Spinal cord (tissue), 10 donors: ENCODE results near the gene ISYNA1. TPM values are rescaled to one million over a fixed set of nuclear protein-coding genes. Genes with fewer than 3 reads are reported as not detected.

Experiments used
- DNase-seq, 6 donors: peaks; one replicate each; pipeline versions ENCODE4 v3.0.0 to v3.0.0-alpha.2; 2013 to 2015; ENCODE audit warnings: low spot score in 6 of 6, low read depth in 4 of 6
- H3K27ac ChIP-seq: one replicate; pipeline ENCODE4 v1.5.1; 2013; ENCODE audit warnings: low read depth, low read length, control low read depth
- H3K27me3 ChIP-seq: one replicate; pipeline ENCODE4 v1.6.1; 2013; ENCODE audit warnings: low read length; ENCODE audit not compliant: control insufficient read depth, insufficient read depth
- H3K36me3 ChIP-seq: one replicate; pipeline ENCODE4 v1.6.1; 2013; ENCODE audit warnings: low read length; ENCODE audit not compliant: control insufficient read depth, insufficient read depth
- H3K4me1 ChIP-seq: one replicate; pipeline ENCODE4 v1.6.1; 2013; ENCODE audit warnings: low read length; ENCODE audit not compliant: control insufficient read depth, insufficient read depth
- H3K4me3 ChIP-seq: one replicate; pipeline ENCODE4 v1.5.1; 2013; ENCODE audit warnings: low read depth, low read length, control low read depth
- H3K9me3 ChIP-seq: one replicate; pipeline ENCODE4 v1.6.1; 2013; ENCODE audit warnings: low read length; ENCODE audit not compliant: control insufficient read depth, insufficient read depth
- WGBS: methylation state at CpG from one replicate; pipeline ENCODE4 v1.1.5; 2013; ENCODE audit warnings: missing lambda C conversion rate; ENCODE audit not compliant: insufficient coverage; 5-methylcytosine and 5-hydroxymethylcytosine counted together
- polyA plus RNA-seq, 2 donors: library from polyadenylated mRNA; unstranded; fragments of 120-200 nt; gene quantifications; one replicate each; pipeline ENCODE4 v1.2.1, GENCODE V29; 2013; ENCODE audit not compliant: insufficient read length in 2 of 2
- total RNA-seq, 2 donors: library from RNA; depleted of rRNA in 1 of 2; stranded (reverse); fragments of 120-200 nt in 1 of 2; fragments of >200 nt in 1 of 2; gene quantifications; one replicate each; pipeline versions ENCODE4 v1.2.3 to v1.2.4, GENCODE V29; 2013 to 2014
- donor health status: healthy.

ISYNA1 gene
- total and polyA plus RNA-seq, 4 donors: 51.0 to 180 (median 113) TPM

DNA sequence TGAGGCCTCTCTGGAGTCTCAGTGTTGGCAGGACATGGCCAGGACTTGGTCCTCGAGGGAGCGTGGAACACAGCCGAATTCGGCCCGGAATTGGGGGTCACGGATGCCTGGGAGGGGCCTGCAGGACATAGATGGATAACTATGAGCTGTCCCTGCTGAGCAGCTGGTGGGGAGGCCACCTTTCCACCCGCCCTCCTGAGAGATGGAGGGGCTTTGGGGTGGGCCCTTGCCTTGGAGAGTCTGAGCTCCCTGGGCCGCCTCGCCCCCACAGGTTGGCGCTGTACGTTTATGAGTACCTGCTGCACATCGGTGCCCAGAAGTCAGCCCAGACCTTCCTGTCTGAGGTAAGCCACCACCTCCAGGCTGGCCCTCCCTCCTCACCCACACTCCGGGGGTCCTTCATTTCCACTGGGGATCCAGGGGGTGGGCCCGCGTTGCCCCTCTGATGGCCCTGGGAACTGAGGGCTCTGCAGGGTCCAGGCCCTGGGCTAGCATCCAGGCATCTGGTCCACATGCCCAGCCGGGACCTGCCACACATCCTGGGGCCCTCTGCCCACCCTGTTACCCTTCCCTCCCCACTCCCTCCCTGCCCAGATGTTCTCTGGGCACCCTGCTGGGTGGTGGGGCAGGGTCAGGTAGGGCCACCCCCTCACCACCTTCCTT lies 10.7 kb downstream of the ISYNA1 start:
- H3K9me3 ChIP-seq: no peaks in the 10 kb centered on the region
- H3K4me3 ChIP-seq: no peak overlapping the region
- H3K27me3 ChIP-seq: no peaks in the 10 kb centered on the region
- H3K27ac ChIP-seq: no peak overlapping the region
- DNase-seq: no peak
- peaks cover 72% of the 10 kb centered on the region for H3K36me3 ChIP-seq
- WGBS: 83% methylated on average over 15 of the region's 16 CpGs
- H3K4me1 ChIP-seq: peaks cover 84% of the 10 kb centered on the region

DNA sequence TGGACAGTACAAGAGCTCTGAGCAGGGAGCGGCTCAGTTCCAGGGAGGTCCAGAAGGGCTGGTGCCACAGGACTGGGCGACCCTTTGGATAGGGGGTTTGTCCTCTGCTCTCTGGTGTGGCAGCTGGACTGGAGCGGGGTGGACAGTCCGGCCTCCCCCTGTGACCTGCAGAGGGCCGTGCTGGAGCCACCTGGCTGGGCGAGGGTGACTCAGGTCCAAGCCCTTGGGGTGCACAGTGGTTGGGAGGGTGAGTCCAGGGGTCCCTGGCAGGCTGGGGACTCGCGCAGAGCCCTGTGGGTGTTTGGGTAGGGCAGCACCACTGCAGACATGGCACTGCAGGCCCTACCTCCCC lies 11.5 kb downstream of the ISYNA1 start:
- WGBS: 86% methylated on average over 7 of the region's 8 CpGs
- no peak for DNase-seq
- Histone ChIP-seq H3K36me3 (peaks cover 68% of the 10 kb centered on the region), H3K27ac (no peak overlapping the region), H3K4me3 (no peak overlapping the region), H3K9me3 (no peaks in the 10 kb centered on the region), H3K4me1 (peaks cover 83% of the 10 kb centered on the region), H3K27me3 (no peaks in the 10 kb centered on the region)

DNA sequence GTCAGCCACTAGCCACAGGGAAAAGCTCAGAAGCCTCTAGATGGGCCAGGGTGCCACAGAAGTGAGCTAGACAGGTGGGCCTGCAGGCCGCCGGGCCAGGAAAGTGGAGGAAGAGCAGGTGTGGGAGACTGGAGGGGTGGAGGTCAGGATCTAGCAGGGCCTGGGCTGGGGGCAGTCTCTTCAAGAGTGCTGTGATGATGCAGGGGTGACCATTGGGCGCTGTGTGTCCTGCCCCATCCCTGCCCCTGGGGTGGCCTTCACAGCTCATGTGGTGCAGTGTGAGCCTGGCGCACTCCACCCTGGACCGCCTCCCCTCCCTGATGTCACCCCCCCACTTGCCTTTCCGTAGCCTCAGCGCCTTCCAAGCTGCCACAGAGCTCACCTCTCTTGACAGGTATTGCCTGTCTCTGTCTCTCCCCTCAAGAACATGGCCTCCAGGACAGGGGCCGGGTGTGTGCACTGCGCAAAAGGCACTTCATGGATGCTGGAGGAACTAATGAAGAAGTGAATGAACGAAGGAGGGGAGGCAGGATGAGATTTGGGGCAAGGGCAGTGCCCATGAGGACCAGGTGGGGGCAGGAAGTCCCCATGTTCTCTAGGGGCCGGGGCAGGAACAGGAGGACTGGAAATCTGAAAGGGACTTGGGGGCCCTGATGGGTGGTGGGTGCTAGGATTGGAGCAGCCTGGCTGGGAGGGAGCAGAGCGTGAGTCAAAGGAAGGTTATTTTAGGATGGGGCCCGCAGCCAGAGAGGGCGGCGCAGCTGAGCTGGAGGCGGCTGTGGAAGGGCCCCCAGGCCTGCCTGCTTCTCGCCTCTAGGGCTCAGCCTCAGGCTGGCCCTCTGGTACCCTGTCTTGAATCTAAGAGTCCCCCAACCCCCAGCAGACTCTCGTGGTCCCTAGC lies 12.2 kb downstream of the ISYNA1 start:
- DNase-seq: no peak
- WGBS: 85% methylated on average over 12 of the region's 18 CpGs
- Histone ChIP-seq H3K4me1 (peaks cover 84% of the 10 kb centered on the region), H3K4me3 (no peak overlapping the region), H3K36me3 (peaks cover 65% of the 10 kb centered on the region), H3K9me3 (no peaks in the 10 kb centered on the region), H3K27ac (no peak overlapping the region), H3K27me3 (no peaks in the 10 kb centered on the region)

DNA sequence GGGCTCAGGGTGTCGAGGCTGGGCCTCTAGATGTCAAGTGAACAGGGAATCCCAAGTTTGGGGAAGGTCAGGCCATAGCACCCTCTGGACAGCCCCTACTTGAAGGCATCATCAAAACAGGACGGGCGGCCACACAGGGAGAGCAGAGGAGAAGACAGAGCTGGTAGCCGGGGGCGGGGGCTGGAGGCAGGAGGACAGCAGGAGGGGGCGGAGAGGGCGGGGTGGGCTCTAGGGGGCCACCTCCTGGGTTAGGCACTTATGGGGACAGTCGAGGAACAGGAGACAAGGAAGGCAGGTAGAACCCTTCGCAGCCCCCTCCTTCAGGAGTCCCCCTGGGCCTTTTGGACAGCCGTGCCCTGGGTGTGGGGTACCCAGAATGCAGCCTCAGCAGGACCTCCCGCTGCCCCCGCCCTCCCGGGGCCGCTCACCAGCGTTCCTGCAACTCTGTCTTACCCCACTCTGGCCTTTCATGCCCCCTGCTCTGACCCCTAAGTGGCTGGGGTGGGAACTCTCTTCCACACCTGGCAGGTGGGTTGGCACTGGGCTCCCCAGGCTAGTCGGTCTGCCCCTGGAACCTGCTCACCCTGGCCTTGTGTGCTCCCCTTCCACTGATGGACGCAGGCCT lies 12.9 kb downstream of the ISYNA1 start:
- 65% methylated on average over 11 of the region's 17 CpGs for WGBS
- H3K36me3 ChIP-seq: peaks cover 57% of the 10 kb centered on the region
- H3K9me3 ChIP-seq: no peaks in the 10 kb centered on the region
- no peak for DNase-seq
- no peak overlapping the region for H3K4me3 ChIP-seq
- H3K27ac ChIP-seq: no peak overlapping the region
- H3K4me1 ChIP-seq: peaks cover 84% of the 10 kb centered on the region
- no peaks in the 10 kb centered on the region for H3K27me3 ChIP-seq

DNA sequence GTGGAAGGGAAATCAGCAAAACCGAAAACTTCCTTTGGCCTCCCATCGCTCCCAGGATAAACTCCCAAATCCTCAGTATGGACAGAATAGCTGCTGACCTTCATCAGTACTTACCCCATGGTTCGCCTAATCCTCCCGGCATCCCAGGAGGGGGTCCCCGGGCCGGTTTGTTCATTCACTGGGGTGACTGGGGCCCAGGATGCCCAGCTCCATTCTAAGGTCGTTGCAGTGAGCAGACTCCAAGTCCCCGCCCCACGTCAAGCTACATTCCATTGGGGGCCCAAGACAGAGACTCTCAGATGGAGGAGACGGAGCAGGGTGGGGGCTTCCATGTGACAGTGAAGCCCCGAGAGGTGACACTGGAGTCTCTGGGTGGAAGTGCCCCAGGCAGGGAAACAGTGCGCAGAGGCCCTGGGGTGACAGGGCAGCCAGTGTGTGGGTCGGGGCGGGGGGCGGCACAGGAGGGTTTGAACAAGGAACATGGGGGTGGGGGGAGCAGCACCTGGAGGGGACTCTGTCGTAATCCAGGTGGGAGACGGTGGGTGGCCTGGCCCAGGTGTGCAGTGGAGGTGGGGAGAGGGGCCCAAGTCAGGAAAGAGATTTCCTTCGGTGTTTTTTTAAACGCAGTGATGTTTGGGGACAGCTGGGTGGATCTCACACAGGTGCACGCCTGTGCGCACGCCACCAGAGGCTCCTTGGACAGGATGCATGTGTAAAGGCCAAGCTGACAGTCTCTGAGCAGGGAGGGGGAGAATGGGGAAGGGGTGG lies 13.6 kb downstream of the ISYNA1 start:
- H3K27ac ChIP-seq: no peak overlapping the region
- no peak for DNase-seq
- H3K27me3 ChIP-seq: no peaks in the 10 kb centered on the region
- no peak overlapping the region for H3K4me3 ChIP-seq
- WGBS: 69% methylated on average over 22 of the region's 22 CpGs
- peaks cover 53% of the 10 kb centered on the region for H3K36me3 ChIP-seq
- H3K4me1 ChIP-seq: peaks cover 79% of the 10 kb centered on the region
- H3K9me3 ChIP-seq: no peaks in the 10 kb centered on the region

DNA sequence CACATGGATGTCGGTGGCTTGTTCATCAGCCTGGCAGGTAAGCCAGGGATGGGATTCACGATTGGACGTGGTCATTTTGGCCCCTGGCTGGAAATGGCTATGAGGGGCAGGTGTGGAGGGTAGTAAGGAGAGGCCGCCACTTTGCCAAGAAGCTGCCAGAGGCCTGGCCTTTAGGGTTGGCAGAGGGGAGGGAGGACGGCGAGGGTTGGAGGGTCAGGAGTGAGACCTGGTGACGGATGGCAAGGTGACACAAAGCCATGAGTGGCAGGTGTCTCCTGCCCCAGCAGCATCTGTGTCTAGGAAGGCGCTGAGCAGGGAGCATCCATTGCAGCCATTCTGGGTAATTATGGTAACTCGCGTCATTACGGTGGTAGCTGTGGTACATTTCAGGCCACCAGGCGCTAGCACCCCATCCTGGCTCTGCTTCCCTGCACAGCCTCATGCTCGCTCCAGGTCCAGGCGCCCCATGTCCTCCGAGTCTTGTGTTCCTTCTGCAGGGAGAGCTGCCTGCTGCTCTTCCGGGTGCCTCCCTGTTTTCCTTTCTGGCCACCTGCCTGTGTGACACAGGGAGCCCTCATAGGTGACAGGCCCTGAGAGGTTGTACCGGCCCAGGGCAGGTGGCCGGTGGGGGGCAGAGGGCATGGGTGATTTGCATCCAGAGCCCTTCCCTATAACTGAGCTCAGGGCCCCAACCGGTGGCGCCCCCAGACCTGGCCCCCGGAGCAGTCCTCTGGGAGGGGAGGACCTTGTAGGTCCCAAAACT lies 14.5 kb downstream of the ISYNA1 start:
- WGBS: 72% methylated on average over 19 of the region's 21 CpGs
- no peak overlapping the region for H3K4me3 ChIP-seq
- H3K27ac ChIP-seq: no peak overlapping the region
- H3K4me1 ChIP-seq: peaks cover 77% of the 10 kb centered on the region
- no peaks in the 10 kb centered on the region for H3K9me3 ChIP-seq
- no peaks in the 10 kb centered on the region for H3K27me3 ChIP-seq
- no peak for DNase-seq
- H3K36me3 ChIP-seq: peaks cover 53% of the 10 kb centered on the region

DNA sequence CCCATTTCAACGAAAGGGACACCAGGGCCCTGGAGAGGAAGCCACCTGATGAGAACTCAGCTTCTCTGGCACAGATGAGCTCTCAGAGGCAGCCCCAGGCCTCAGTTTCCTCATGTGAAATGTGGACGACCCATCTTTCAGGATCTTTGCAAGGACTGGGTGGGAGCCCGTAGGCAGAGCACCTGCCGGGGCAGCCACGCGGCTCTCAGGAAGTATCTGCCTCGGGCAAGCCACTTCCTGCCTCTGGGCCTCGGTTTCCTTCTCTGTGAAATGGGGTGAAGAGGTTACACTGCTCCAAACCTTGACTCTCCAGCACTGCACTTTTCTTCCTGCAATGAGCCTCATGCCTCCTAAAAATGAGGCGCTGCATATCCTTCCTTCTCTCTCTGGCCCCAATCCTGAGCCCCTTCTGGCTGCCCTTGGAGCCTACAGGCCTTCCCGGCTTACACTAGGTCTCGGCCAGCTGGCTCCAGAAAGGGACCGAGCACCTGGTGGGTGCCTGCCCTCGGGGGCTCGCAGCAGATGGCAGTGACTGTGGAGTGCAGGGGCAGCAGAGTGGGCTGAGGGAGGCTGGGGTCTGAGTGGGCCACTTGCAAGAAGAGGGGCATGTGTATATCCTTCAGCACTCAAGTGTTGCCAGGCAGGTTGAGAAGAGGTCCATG lies 15.3 kb downstream of the ISYNA1 start:
- DNase-seq: peak in 1 of 6 donors; percentile 22
- Histone ChIP-seq H3K36me3 (peaks cover 46% of the 10 kb centered on the region), H3K27me3 (no peaks in the 10 kb centered on the region), H3K27ac (no peak overlapping the region), H3K4me3 (no peak overlapping the region), H3K4me1 (peaks cover 79% of the 10 kb centered on the region), H3K9me3 (no peaks in the 10 kb centered on the region)
- 67% methylated on average over 10 of the region's 14 CpGs for WGBS

DNA sequence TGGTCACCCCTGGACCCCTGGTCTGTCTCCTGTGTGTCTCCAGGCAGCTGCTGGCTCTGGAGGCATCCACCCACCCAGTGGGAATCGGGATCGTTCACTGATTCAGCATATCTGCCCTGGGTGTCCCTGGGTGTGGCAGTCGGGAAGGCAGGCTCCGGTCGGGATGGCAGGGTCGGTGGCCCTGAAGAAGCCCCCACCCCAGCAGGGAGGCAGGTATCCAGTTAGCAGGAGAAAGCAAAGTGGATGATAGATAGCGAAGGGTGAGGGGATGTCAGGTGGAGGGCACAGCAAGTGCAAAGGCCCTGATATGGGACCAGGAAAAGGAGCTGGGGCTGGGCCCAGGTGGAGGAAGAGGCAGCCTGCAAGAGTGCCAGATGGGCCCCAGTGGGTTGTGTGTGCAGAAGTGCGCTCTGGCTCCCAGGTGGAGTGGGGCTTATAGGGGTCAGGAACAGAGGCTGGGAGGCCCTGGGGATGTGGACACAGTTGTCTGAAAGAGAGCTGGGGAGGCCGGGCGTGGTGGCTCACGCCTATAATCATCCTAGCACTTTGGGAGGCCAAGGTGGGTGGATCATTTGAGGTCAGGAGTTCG lies 16.5 kb downstream of the ISYNA1 start:
- DNase-seq: no peak
- no peak overlapping the region for H3K27ac ChIP-seq
- peaks cover 87% of the 10 kb centered on the region for H3K4me1 ChIP-seq
- 78% methylated on average over 8 of the region's 12 CpGs for whole genome bisulfite sequencing
- H3K4me3 ChIP-seq: no peak overlapping the region
- peaks cover 35% of the 10 kb centered on the region for H3K36me3 ChIP-seq
- H3K9me3 ChIP-seq: no peaks in the 10 kb centered on the region
- no peaks in the 10 kb centered on the region for H3K27me3 ChIP-seq
